Activated B cell treated with CpG ODN at 0.5 μM for 24 hours (primary cell): ENCODE data around the gene PGAP3. TPM values are rescaled to one million over a fixed set of nuclear protein-coding genes. Genes with fewer than 3 reads are reported as not detected.
A peak's percentile ranks its signal among the peaks of the same experiment; 100 is the strongest.
"Not testable (repeated sequence)": the region's sequence is repeated elsewhere in the genome, so short reads cannot be mapped to it uniquely, and the experiment has no call there.

Experiments used
- ATAC-seq: fragments of 200-7000 bp; cut with Tn5 transposase; one replicate; pipeline ENCODE4 v1.10.0; 2021; ENCODE audit warnings: low read depth, mild to moderate bottlenecking, moderate library complexity
- CTCF ChIA-PET: fragments of 350-600 bp; sonication (Branson Sonifier 250); formaldehyde crosslinking; loops from one replicate; lab custom pipeline; 2021; ENCODE audit warnings: antibody characterized with exemption; lab: Charles Lee
- POLR2A ChIA-PET: fragments of 350-600 bp; sonication (Branson Sonifier 250); formaldehyde crosslinking; loops from one replicate; lab custom pipeline; 2021; ENCODE audit warnings: antibody characterized with exemption; lab: Charles Lee
- DNase-seq: peaks from one replicate; pipeline ENCODE4 v3.0.0; 2022
- H3K27ac Mint-ChIP-seq: one replicate; pipeline ENCODE4 v1.8.0; 2020; ENCODE audit warnings: mixed read lengths
- H3K27me3 Mint-ChIP-seq: one replicate; pipeline ENCODE4 v1.8.0; 2021; ENCODE audit warnings: mixed read lengths
- H3K36me3 Mint-ChIP-seq: one replicate; pipeline ENCODE4 v1.8.0; 2021; ENCODE audit warnings: low read depth, mixed read lengths
- H3K4me1 Mint-ChIP-seq: one replicate; pipeline ENCODE4 v1.8.0; 2021; ENCODE audit warnings: mixed read lengths
- H3K4me3 Mint-ChIP-seq: one replicate; pipeline ENCODE4 v1.8.0; 2020; ENCODE audit warnings: mild to moderate bottlenecking, mixed read lengths
- H3K9me3 Mint-ChIP-seq: one replicate; pipeline ENCODE4 v1.8.0; 2020; ENCODE audit warnings: mixed read lengths
- intact Hi-C: fragments of 100-400 bp; cut with micrococcal nuclease; formaldehyde crosslinking; loops from one replicate; pipeline ENCODE4 v1.15.1; 2024
- total RNA-seq: library from RNA; stranded (reverse); gene quantifications from 2 replicates; pipeline ENCODE4 v1.2.3, GENCODE V29; 2022
- TF ChIP-seq, protein P1 (sequence below): fragments of 200-600 bp; IDR thresholded peaks from one replicate; pipeline ENCODE4 v1.8.0; 2022; ENCODE audit warnings: antibody characterized with exemption, mild to moderate bottlenecking

The PGAP3 gene
- total RNA-seq, 1 donor from 2014 or later = 24.0 TPM

DNA sequence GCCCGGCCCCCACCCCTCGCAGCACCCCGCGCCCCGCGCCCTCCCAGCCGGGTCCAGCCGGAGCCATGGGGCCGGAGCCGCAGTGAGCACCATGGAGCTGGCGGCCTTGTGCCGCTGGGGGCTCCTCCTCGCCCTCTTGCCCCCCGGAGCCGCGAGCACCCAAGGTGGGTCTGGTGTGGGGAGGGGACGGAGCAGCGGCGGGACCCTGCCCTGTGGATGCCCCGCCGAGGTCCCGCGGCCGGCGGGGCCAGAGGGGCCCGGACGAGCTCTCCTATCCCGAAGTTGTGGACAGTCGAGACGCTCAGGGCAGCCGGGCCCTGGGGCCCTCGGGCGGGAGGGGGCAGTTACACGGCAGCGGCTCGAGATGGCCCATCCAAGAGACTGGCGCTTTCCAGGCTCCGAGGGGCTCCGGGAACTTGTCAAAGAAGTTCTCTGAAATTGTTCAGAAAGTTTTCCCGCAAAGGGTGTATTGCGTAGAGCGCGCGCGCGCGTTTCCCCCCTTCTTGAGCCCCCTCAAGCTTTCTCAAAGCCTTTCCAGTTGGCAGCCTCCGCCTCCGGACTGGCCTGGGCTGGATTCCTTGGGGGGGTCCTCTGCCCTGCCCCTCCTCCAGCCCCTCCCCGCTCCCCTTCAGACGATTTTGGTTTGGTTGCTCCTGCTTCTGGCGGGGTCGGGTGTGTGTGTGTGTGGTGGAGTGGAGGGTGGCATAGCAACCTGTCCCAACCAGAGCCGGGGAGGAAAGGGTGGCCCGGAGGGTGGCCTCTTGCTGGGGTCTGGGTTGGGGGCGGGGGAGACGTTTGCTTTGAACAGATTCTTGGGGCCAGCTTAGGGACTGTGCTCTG is 12.5 kb upstream of the PGAP3 start:
- no peak for ATAC-seq
- peaks cover 14% of the 10 kb centered on the region for H3K4me1 Mint-ChIP-seq
- no peak for DNase-seq
- intact Hi-C loops = no loop called here
- ChIA-PET CTCF (interaction anchor here (1.2 kb wide), 1 partner anchor 47 kb away, joined by 3 read pairs; no protein-coding TSS in a partner anchor), POLR2A (interaction anchor here (0.5 to 0.6 kb wide), 2 partner anchors 12 to 97 kb away, joined by 3 read pairs; partner anchors contain the start of gene PGAP3)
- H3K9me3 Mint-ChIP-seq = no peaks in the 10 kb centered on the region
- peaks cover 2% of the 10 kb centered on the region for H3K36me3 Mint-ChIP-seq
- TF ChIP-seq, protein P1, sequence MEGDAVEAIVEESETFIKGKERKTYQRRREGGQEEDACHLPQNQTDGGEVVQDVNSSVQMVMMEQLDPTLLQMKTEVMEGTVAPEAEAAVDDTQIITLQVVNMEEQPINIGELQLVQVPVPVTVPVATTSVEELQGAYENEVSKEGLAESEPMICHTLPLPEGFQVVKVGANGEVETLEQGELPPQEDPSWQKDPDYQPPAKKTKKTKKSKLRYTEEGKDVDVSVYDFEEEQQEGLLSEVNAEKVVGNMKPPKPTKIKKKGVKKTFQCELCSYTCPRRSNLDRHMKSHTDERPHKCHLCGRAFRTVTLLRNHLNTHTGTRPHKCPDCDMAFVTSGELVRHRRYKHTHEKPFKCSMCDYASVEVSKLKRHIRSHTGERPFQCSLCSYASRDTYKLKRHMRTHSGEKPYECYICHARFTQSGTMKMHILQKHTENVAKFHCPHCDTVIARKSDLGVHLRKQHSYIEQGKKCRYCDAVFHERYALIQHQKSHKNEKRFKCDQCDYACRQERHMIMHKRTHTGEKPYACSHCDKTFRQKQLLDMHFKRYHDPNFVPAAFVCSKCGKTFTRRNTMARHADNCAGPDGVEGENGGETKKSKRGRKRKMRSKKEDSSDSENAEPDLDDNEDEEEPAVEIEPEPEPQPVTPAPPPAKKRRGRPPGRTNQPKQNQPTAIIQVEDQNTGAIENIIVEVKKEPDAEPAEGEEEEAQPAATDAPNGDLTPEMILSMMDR = no peak
- no peak overlapping the region for H3K4me3 Mint-ChIP-seq
- no peak overlapping the region for H3K27ac Mint-ChIP-seq
- peaks cover 30% of the 10 kb centered on the region for H3K27me3 Mint-ChIP-seq

DNA sequence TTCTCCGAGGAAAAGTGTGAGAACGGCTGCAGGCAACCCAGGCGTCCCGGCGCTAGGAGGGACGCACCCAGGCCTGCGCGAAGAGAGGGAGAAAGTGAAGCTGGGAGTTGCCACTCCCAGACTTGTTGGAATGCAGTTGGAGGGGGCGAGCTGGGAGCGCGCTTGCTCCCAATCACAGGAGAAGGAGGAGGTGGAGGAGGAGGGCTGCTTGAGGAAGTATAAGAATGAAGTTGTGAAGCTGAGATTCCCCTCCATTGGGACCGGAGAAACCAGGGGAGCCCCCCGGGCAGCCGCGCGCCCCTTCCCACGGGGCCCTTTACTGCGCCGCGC is 11.9 kb upstream of the PGAP3 start, which contains the start of gene ERBB2:
Gene ERBB2, plus strand, starts transcription at position 247 of the 330 bp plus-strand sequence. CDS start 175 bp downstream, outside the sequence.
- no peaks in the 10 kb centered on the region for H3K9me3 Mint-ChIP-seq
- ChIA-PET POLR2A (no interaction called here), CTCF (no interaction called here)
- no peak within 1 kb of the TSS for H3K27ac Mint-ChIP-seq
- DNase-seq (no peak), ATAC-seq (no peak)
- peak within 1 kb of the TSS; percentile 6 for H3K4me3 Mint-ChIP-seq
- H3K27me3 Mint-ChIP-seq = peaks cover 30% of the 10 kb centered on the region
- H3K36me3 Mint-ChIP-seq = peaks cover 2% of the 10 kb centered on the region
- intact Hi-C loops = no loop called here
- TF ChIP-seq, protein P1 = no peak
- peaks cover 14% of the 10 kb centered on the region for H3K4me1 Mint-ChIP-seq

DNA sequence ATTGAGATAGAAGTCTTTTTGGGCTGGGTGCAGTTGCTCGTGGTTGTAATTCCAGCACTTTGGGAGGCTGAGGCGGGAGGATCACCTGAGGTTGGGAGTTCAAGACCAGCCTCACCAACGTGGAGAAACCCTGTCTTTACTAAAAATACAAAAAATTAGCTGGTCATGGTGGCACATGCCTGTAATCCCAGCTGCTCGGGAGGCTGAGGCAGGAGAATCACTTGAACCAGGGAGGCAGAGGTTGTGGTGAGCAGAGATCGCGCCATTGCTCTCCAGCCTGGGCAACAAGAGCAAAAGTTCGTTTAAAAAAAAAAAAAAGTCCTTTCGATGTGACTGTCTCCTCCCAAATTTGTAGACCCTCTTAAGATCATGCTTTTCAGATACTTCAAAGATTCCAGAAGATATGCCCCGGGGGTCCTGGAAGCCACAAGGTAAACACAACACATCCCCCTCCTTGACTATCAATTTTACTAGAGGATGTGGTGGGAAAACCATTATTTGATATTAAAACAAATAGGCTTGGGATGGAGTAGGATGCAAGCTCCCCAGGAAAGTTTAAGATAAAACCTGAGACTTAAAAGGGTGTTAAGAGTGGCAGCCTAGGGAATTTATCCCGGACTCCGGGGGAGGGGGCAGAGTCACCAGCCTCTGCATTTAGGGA is 11.4 kb upstream of the PGAP3 start:
- DNase-seq, intact Hi-C loops, H3K9me3 Mint-ChIP-seq, H3K36me3 Mint-ChIP-seq, CTCF ChIA-PET, ATAC-seq, H3K27ac Mint-ChIP-seq: not testable (repeated sequence)
- POLR2A ChIA-PET = interaction anchor here (0.6 kb wide), 1 partner anchor 32 kb away, joined by 12 read pairs; no protein-coding TSS in a partner anchor
- H3K4me3 Mint-ChIP-seq = peak overlapping the region; percentile 6
- H3K4me1 Mint-ChIP-seq = peaks cover 14% of the 10 kb centered on the region
- H3K27me3 Mint-ChIP-seq = peaks cover 30% of the 10 kb centered on the region

DNA sequence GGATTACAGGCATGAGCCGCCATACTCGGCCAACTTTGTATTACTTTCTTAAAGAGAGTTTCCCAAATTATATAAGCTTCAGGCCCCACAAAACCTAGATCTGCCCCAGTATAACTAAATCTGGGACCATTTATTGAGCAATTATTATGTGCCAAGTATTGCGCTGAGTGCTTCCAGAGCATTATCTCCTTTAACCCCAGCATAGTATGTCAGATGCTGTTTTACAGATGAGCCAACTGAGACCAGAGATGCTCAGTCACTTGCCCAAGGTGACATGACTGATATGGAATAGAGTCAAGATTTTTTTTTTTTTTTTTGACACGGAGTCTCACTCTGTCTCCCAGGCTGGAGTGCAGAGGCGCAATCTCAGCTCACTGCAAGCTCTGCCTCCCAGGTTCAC is 10.1 kb upstream of the PGAP3 start:
- no peak overlapping the region for H3K27ac Mint-ChIP-seq
- H3K27me3 Mint-ChIP-seq = peaks cover 30% of the 10 kb centered on the region
- DNase-seq = no peak
- H3K36me3 Mint-ChIP-seq = peaks cover 2% of the 10 kb centered on the region
- intact Hi-C loops = no loop called here
- H3K4me1 Mint-ChIP-seq = peaks cover 9% of the 10 kb centered on the region
- POLR2A ChIA-PET = interaction anchor here (0.6 kb wide), 1 partner anchor 32 kb away, joined by 4 read pairs; no protein-coding TSS in a partner anchor
- CTCF ChIA-PET = no interaction called here
- H3K9me3 Mint-ChIP-seq = no peaks in the 10 kb centered on the region
- TF ChIP-seq, protein P1 = no peak
- no peak for ATAC-seq
- no peak overlapping the region for H3K4me3 Mint-ChIP-seq

DNA sequence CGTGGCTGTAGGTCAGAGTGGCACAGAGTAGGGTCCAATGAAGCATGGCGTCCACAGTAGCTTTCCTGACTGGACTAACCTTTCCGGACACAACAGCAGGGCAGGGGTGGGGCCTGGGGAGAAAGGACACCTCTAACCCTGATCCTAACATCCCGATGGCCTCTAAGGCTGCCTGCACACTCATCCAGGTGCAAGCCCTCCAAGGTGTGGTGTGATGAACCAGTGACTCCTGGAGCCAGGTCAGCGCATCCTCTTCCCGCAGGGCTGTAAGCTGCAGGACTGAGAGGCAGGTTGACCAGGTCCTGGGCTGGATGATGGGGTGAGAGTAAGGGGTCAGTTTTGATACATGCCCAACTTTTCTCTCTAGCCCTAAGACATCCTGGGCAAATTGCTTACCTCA is 8.9 kb upstream of the PGAP3 start:
- Mint-ChIP-seq H3K27me3 (peaks cover 26% of the 10 kb centered on the region), H3K27ac (no peak overlapping the region), H3K36me3 (peaks cover 2% of the 10 kb centered on the region), H3K4me3 (no peak overlapping the region), H3K4me1 (peaks cover 9% of the 10 kb centered on the region), H3K9me3 (no peaks in the 10 kb centered on the region)
- no peak for ATAC-seq
- TF ChIP-seq, protein P1 = no peak
- DNase-seq = no peak
- intact Hi-C loops = no loop called here
- POLR2A ChIA-PET = no interaction called here
- CTCF ChIA-PET = no interaction called here
